NCI-H2227 (cell line): ENCODE measurements around the gene YTHDC2.

Experiments
- DNase-seq: peaks from one replicate; lab custom pipeline; 2025; ENCODE audit not compliant: unreplicated experiment; lab: John Stamatoyannopoulos, UW

The YTHDC2 gene

DNA sequence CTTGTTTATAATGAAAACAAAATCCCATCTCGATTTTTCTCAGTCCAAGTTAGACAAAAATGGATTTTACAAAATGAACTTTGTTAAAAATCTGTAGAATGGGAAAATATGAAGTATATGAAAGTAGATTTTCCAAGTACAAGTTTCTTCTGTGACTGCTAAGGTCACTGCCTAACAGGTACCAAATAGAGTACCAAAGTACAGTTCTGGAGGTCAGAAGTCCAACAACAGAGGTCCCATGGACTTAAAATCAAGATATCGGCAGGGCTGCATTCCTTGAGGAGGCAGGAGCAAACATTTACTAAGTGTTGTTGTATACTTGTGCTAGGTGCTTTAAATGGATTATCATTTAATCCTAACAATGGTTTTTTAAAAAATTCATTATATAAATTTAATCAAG lies 5.9 kb downstream of the YTHDC2 start:
- no peak for DNase-seq

DNA sequence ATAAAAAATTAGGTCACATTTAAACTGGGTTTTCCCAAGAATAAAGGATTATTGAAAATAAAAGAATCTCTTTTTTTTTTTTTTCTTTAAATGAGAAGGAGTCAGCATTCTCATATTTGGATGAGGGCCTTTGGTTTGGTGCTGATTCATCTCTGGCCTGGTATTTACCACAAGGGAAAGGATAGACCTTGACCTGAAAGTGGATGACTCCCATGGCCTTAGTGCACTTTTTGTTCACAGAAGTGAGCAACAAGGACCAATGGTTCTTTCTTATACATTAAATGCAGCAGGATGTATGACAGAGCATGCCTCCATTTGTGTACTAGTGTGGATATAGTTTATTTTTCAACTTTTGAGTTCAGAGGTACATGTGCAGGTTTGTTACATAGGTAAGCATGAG lies 6.9 kb downstream of the YTHDC2 start:
- no peak for DNase-seq

DNA sequence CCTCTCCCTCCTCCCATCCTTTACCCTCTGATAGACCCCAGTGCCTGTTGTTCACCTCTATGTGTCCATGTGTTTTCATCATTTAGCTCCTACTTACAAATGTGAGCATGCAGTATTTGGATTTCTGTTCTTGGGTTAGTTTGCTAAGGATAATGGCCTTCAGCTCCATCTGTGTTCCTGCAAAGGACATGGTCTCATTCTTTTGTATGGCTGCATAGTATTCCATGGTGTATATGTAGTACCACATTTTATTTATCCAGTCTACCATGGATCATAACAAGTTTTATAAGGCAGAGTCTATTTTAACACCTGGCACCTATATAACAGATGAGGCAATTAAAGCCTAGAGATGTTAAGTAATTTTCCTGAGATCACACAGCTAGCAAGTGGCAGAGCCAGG lies 7.4 kb downstream of the YTHDC2 start:
- DNase-seq: no peak

DNA sequence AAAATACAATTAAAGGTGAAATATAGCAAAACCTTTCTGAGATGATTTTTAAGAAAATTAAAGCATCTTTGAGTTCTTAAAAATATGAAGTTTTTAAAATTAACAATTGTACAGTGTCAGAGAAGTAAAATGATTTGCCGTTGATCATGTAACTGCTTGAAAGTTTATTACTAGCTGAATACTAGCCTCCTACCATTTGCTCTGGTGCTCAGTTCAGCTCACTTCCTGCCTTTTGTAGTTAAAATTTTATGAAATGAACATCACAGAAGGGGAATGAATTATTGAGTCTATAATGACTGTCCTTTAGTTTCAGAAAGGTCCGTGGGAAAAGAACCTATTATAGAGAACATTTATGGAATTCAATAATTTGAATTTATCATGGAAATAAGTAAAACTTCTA lies 9.7 kb downstream of the YTHDC2 start:
- no peak for DNase-seq

DNA sequence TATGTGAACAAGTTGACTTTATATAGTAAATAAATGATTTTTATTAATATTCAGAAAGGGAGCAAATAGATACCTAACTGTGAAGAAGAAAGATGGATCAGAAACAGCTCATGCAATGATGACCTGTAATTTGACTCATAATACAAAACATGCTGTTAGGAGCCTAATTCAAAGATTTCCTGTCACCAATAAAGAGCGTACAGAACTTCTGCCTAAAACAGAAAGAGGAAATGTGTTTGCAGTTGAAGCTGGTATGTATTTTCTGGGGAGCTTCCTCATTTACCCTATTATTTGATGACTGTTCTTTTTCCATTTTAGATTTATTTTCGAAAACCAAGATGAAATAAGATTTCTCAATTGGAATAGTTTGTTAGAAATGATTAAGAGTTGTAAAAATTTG lies 11.4 kb downstream of the YTHDC2 start:
- DNase-seq: no peak

DNA sequence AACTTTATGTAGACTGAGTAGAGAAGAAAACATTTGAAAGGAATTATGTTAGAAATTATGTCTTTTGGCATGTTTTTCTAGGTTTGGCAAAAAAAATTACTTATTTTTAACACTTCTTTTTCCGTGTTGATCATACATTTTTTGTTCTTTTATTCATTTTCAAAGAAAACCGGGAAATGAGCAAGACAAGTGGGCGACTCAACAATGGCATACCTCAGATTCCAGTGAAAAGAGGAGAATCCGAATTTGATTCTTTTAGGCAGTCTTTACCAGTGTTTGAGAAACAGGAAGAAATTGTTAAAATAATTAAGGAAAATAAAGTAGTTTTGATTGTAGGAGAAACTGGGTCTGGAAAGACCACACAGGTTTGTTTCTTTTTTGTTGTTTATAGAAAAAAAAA lies 12.9 kb downstream of the YTHDC2 start:
- DNase-seq: no peak

DNA sequence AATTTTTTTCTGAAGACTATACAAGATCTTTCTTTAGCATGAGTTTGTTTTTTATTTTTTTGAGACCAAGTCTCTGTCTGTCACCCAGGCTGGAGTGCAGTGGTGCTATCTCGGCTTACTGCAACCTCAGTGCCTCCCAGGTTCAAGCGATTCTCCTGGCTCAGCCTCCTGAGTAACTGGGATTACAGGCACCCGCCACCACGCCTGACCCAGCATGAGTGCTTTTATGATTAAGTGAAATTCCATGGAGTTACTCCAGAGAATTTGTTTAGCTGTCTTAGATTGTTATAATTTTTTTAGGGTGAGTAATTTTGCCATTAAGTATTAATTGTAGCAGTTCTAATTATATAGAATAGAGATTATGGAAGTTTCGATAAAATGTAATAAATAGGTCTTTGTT lies 14.3 kb downstream of the YTHDC2 start:
- DNase-seq: no peak

DNA sequence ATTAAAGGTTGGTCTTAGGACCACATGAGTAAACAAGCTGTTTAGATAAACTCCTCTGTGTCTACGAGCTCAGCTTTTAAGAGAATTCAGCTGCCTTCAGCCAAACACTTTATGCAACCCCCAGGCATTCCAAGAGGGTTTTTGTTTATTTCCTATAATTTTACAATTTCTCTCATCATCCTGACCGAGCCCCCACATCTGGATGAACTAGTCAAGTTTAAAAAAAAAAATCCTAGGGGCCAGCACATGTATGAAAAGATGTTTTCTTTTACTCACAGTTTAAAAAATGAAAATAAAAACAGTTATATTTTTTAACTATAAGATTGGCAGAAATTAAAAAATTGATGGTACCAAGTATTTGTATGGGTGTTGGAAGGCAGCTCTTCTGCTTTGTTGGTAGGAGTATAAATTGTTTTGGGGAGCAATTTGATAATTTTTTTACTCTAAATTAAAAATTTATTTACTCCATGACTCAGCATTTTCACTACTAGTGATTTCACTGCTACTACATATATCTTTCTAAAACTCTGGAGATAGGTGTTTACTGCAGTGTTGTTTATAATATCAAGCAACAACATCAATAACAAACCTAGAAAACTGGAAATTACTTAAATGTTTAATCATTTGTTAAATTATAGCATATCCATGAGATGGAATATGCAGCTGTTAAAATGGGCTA lies 18.1 kb downstream of the YTHDC2 start:
- no peak for DNase-seq

DNA sequence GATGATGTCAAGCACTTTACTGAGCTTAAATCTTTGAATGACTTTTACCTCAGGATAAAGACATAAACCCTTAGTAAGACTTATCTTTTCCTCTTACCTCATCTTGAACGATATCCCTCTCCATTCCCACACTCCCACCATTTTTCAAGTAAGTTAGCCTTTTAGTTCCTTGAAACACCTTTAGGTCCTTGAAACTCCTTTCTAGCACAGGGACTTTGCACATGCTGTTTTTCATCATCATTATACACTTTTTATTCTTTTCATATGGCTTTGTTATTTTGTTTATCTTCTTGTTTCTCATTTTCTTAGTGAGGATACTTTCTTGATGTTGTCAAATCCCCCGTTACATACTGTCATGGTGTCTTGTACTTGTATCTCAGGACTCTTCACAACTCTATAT lies 24.8 kb downstream of the YTHDC2 start:
- DNase-seq: no peak

DNA sequence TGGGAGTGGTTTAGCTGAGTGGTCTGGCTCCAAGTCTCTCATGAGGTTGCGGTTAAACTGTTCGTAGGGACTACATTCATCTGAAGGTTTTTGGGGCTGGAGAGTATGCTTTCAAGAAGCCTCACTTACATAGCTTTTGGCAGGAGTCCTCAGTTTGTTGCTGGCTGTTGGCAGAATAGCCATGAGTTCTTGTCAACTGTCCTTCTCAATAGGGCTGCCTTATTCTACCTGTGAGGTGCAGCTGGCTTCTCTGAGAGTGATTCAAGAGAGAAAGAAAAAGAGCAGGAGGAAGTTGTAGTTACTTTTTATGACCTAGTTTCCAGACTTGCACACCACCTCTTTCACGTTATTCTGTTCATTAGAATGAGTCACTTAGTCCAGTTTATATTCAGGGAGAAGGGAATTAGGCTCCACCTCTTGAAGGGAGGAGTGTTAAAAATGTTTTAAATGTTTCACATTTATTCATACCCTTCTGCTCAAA lies 33.2 kb downstream of the YTHDC2 start:
- no peak for DNase-seq

DNA sequence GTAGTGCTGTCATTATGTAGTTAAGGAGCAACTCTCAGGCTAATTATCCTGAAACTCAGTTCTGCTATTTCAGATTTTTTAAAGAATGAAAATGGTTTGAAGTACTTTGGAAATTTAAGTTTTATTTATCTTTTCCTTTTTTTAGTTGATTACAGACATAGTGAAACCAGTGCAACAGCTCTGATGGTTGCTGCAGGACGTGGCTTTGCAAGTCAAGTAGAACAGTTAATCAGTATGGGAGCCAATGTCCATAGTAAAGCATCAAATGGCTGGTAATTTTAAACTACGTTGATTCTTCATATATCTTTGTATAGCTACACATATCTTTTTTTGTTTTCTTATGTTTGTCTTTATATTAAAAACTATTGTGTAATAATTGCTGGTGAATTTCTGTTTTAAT lies 34.9 kb downstream of the YTHDC2 start:
- DNase-seq: no peak

DNA sequence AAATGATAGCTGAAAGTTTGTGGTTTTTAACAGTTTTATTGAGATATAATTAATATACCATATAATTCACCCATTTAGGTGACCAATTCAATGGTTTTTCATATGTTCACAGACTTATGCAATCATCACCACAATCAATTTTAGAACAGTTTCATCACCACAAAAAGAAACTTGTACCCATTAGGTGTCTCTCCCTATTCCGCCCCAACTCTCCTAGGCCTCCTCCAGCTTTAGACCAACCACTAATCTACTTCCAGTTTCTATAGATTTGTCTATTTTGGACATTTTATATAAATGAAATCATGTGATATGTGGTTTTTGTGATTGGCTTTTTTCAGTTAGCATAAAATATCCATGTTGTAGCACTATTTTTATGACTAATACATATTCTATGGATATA lies 38.6 kb downstream of the YTHDC2 start:
- DNase-seq: no peak

DNA sequence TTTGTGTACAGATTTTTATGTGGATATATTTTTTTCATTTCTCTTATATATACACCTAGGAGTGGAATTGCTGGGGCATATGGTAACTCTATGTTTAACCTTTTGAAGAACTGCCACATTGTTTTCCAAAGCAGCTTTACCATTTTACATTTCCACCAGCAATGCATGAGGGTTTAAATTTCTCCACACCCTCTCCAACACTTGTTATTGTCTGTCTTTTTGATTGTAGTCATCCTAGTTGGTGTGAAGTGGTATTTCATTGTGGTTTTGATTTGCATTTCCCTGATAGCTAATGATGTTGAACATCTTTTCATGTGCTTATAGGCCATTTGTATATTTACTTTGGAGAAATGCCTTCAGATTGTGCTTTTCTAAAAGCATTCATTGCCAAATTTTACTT lies 39.1 kb downstream of the YTHDC2 start:
- no peak for DNase-seq

DNA sequence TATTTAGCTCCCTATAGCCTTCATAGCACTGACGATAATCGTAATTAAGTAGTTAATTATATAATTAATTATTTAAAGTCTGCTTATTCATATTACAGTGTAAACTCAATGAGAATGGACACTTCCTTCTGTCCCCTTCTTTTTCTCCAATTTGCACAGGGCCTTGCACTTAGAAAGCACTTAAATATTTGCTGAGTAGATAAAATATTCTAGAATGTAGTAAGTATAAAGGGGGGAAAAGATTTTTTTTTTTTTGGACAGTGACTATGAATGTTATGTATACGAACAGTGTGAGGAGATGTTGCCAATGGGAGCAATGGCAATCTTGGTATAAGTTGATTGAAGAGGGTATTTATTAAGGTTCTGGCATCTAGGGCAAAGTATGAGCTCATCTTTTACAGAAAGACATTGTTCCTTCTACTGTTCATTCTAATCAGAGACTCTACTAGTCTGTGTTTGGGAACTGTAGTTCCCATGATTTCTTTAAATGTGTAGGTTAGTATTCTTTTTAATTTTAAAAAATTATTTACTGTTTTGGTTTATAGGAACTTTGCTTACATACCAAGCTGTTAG lies 49.4 kb downstream of the YTHDC2 start:
- no peak for DNase-seq

DNA sequence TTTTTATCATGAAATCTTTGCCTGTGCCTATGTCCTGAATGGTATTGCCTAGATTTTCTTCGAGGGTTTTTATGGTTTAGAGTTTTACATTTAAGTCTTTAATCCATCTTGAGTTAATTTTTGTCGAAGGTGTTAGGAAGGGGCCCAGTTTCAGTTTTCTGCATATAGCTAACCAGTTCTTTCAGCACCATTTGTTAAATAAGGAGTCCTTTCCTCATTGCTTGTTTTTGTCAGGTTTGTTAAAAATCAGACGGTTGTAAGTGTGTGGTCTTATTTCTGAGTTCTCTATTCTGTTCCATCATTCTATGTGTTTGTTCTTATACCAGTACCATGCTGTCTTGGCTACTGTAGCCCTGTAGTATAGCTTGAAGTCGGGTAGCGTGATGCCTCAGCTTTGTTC lies 55.9 kb downstream of the YTHDC2 start:
- no peak for DNase-seq

DNA sequence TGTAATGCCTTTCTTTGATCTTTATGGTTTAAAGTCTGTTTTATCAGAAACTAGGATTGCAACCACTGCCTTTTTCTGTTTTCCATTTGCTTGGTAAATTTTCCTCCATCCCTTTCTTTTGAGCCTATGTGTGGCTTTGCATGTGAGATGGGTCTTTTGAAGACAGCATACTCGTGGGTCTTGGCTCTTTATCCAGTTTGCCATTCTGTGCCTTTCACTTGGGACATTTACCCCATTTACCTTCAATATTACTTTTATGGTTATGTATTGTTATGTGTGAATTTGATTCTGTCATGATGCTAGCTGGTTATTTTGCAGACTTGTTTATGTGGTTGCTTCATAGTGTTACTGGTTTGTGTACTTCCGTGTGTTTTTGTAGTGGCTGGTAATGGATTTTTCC lies 59.2 kb downstream of the YTHDC2 start:
- DNase-seq: no peak

DNA sequence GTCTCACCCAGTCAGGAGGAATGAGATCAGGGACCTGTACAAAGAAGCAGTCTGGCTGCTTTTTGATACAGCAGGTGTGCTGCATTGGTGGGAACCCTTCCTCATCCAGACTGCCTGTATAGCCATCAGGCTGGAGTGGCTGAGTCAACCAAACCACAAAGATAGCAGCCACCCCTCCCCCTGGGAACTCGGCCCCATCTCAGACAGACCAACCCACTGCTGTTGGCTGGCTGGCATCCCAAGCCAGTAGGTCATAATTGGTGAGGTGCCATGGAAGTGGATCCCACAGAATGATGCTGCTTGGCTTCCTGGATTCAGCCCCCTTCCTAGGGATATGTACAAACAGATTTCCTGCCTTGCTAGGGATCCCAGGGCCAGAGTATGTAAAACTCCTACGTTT lies 60.9 kb downstream of the YTHDC2 start:
- DNase-seq: no peak

DNA sequence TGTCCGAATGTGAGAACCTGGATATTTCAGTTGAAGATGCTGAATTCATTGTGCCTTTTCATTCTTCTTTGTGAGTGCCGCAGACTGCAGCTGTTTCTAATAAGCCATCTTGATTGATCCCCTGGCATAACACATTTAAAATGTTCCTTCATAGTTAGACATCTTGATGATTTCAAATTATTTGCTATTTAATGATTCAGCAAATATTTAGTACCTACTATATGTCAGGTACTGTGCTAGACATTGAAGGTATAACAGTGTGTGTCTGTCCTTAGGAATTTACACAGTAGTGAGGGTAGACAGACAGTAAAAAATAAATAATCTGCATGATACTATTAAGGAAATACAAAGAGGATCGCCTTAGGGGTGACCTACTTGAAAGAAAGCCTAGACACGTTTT lies 61.6 kb downstream of the YTHDC2 start:
- no peak for DNase-seq

DNA sequence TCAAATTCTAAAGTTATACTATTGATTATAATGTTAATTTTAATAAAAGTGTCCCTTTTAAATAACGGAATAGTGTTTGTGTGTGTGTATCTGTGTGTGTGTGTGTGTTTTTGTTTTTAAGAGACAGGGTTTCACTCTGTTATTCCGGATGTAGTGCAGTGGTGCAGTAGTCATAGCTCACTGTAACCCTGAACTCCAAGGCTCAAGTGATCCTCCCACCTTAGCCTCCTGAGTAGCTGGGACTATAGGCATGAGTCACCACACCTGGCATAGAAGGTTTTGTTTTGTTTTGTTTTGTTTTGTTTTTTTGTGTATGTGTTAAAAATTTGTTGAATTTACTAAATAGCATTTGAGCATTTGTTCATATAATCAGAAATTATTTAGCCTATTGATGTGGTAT lies 64.6 kb downstream of the YTHDC2 start:
- DNase-seq: no peak

DNA sequence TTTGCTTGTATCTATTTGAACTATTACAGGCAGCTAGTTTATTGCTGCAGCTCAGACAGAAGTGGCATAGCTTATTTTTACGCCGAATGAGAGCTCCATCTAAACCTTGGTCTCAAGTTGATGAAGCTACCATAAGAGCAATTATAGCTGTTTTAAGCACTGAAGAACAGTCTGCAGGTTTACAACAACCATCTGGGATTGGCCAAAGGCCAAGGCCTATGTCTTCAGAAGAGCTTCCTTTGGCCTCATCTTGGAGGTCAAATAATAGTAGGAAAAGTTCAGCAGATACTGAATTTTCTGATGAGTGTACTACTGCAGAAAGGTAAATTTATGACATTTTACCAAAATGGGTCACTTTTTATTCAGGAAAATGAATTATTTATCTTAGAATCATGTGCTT lies 67.9 kb downstream of the YTHDC2 start:
- DNase-seq: no peak

DNA sequence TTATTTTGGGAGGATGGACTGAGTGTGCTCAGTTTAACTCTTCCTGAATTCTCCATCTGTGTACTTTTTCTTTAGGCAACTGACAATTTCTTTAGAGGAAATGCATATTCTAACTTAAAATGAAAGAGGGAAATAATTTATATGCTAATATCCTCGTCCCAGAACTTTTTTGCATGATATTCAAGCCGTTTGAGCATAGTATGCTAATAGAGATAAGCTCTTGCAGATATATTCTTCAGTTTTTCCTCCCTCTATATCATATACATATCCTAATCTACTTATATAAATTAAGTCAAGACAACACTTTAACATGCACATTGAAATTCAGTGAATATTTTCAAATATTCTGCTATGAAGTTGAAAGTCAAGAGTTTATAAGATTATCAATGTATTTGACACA lies 84.7 kb downstream of the YTHDC2 start:
- no peak for DNase-seq

DNA sequence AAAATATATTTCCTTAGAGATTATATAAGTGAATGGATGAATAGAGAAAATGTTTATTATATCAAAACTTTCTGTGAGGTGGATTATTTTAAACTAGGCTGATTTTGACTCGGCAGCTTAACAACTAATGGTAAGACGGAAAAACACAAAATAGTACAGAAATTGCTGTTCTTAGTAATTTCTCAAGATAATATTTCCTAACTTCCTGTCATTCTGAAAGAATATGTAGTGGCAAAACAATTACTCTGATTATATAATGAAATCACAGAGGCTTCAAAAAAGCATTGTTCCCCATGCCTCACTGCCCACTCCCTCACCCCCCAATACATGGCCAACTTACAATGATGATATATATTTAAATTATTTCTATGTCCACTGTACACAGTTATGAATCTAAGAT lies 85.4 kb downstream of the YTHDC2 start:
- DNase-seq: no peak

DNA sequence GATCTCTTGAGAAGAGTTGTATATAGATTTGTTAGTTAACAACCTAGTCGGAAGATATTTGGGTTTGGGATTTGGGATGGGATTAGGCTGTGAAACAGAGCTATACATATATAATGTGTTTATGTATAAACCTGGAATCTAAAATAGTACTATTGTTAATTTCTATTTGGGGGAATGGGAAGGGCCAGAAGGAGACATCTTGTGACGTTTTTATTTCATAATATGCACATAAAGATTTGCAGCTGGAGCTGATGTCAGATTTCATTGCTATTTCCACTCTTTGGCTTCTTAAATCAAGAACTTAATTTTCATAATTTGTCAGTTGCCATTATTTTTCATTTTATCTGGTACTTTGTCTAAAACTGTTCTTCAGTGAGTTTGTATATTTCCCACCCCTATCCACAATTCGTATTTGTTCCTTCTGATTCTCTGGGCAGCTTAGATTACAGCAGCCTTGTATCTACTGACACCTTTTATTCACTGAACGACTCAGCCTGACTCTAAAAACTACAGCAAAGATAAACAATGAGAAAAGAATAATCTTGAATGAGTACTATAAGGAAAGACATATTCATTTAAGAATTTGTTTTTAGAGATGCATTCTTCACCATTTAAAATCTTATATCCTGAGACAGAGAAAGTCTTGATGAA lies 86.9 kb downstream of the YTHDC2 start:
- no peak for DNase-seq
